K562 (cell line): ENCODE data around the gene CUL4B. TPM values are rescaled to one million over a fixed set of nuclear protein-coding genes. Genes with fewer than 3 reads are reported as not detected.

Source experiments
- FOXK1 ChIP-seq: sonication (generic); formaldehyde crosslinking; IDR thresholded peaks from 2 replicates; pipeline ENCODE4 v1.8.0; 2022; ENCODE audit warnings: missing genetic modification reagents, mild to moderate bottlenecking, borderline replicate concordance
- HNRNPLL ChIP-seq: fragments of 200-400 bp; formaldehyde crosslinking; IDR thresholded peaks from 2 replicates; pipeline ENCODE4 v1.6.1; 2017; ENCODE audit warnings: low read length, low read depth, mild to moderate bottlenecking; ENCODE audit not compliant: poor library complexity, severe bottlenecking
- JUND ChIP-seq, 2 experiments: IDR thresholded peaks; 2 replicates in 1 of 2; 3 replicates in 1 of 2; pipeline ENCODE4 v1.6.1; 2011; ENCODE audit warnings: borderline replicate concordance in 2 of 2, low read depth in 2 of 2, low read length in 2 of 2, improper control_type of control experiment in 1 of 2, missing biosample characterization in 1 of 2, missing genetic modification characterization in 1 of 2, missing genetic modification reagents in 1 of 2
- KDM5B ChIP-seq: fragments of 200-600 bp; sonication (generic); IDR thresholded peaks from 2 replicates; pipeline ENCODE4 v1.6.1; 2012; ENCODE audit warnings: low read depth, mild to moderate bottlenecking, moderate library complexity, low read length, control low read depth, inconsistent platforms; ENCODE audit not compliant: insufficient replicate concordance
- L3MBTL2 ChIP-seq: fragments of 450-650 bp; IDR thresholded peaks from 2 replicates; pipeline ENCODE4 v1.6.1; 2016; ENCODE audit warnings: mild to moderate bottlenecking, moderate library complexity
- RB1 ChIP-seq: fragments of 450-650 bp; IDR thresholded peaks from 2 replicates; pipeline ENCODE4 v1.6.1; 2017; ENCODE audit warnings: low read depth, mild to moderate bottlenecking
- RUNX1 ChIP-seq: sonication (generic); IDR thresholded peaks from 2 replicates; pipeline ENCODE4 v1.6.1; 2016; ENCODE audit warnings: antibody characterized with exemption, low read depth
- TBL1XR1 ChIP-seq, 2 experiments: IDR thresholded peaks; 2 replicates each; pipeline ENCODE4 v1.6.1; 2012; ENCODE audit warnings: improper control_type of control experiment in 2 of 2, low read length in 2 of 2, mild to moderate bottlenecking in 1 of 2
- ZKSCAN1 ChIP-seq: fragments of 150-350 bp; IDR thresholded peaks from 2 replicates; pipeline ENCODE4 v1.6.1; 2016; ENCODE audit warnings: low read depth, low read length
- ZNF224 ChIP-seq: sonication (generic); formaldehyde crosslinking; IDR thresholded peaks from 2 replicates; pipeline ENCODE4 v1.8.0; 2022; ENCODE audit warnings: mild to moderate bottlenecking, missing genetic modification reagents
- ZNF347 ChIP-seq: fragments of 450-650 bp; formaldehyde crosslinking; IDR thresholded peaks from 2 replicates; pipeline ENCODE4 v1.4.0; 2020; ENCODE audit warnings: low read depth, mild to moderate bottlenecking, moderate library complexity
- ZNF561 ChIP-seq: fragments of 450-650 bp; formaldehyde crosslinking; conservative IDR thresholded peaks from 2 replicates; pipeline ENCODE4 v1.4.0; 2020; ENCODE audit warnings: mild to moderate bottlenecking, moderate library complexity
- ZNF766 ChIP-seq: fragments of 200-800 bp; sonication (Bioruptor generic); conservative IDR thresholded peaks from 2 replicates; pipeline ENCODE4 v1.6.1; 2016; ENCODE audit warnings: missing genetic modification characterization, missing compliant biosample characterization
- polyA plus RNA-seq, 8 experiments: library from polyadenylated mRNA; depleted of rRNA in 4 of 8; stranded (reverse) in 5 of 8; unstranded in 3 of 8; fragments of >200 nt; fragmentation: Nextera tagmentation in 2 of 8; fragmentation: Illumina TruSeq in 1 of 8; extraction: Ambion mirVana in 2 of 8; extraction: Trizol in 1 of 8; gene quantifications; 2 replicates each; pipeline versions ENCODE4 v1.2.1 to v1.2.3, GENCODE V29; 2011 to 2014; ENCODE audit warnings: inconsistent platforms in 1 of 8, missing spikeins in 1 of 8
- total RNA-seq, 7 experiments: library from RNA; depleted of rRNA in 6 of 7; stranded (reverse); fragments of >200 nt in 6 of 7; fragmentation: Illumina TruSeq in 2 of 7; extraction: Trizol in 2 of 7; gene quantifications; 2 replicates each; pipeline versions ENCODE4 v1.2.1 to v1.2.3, GENCODE V29; 2011 to 2021; ENCODE audit warnings: low replicate concordance in 1 of 7
- TF ChIP-seq, protein P1 (sequence below): sonication (generic); formaldehyde crosslinking; IDR thresholded peaks from 2 replicates; pipeline ENCODE4 v1.8.0; 2022; ENCODE audit warnings: mild to moderate bottlenecking, missing genetic modification reagents
- TF ChIP-seq, protein P2 (sequence below): sonication (generic); formaldehyde crosslinking; IDR thresholded peaks from 2 replicates; pipeline ENCODE4 v1.8.1; 2023; ENCODE audit warnings: mild to moderate bottlenecking, missing genetic modification reagents
- TF ChIP-seq, protein P3 (sequence below): sonication (generic); formaldehyde crosslinking; IDR thresholded peaks from 2 replicates; pipeline ENCODE4 v1.9.0; 2022; ENCODE audit warnings: mild to moderate bottlenecking, missing genetic modification reagents
- TF ChIP-seq, protein P4 (sequence below), 2 experiments: fragments of 200-800 bp in 1 of 2; sonication (Bioruptor generic) in 1 of 2; sonication (generic) in 1 of 2; formaldehyde crosslinking in 1 of 2; IDR thresholded peaks in 1 of 2; conservative IDR thresholded peaks in 1 of 2; 2 replicates each; pipeline versions ENCODE4 v1.5.0 to v1.6.1; 2016 to 2020; ENCODE audit warnings: missing compliant biosample characterization in 1 of 2, missing genetic modification characterization in 1 of 2, missing genetic modification reagents in 1 of 2

CUL4B gene
- total and polyA plus RNA-seq, 9 of the 15 experiments (the other 6 are each of a cell fraction or from before 2014, with no cell fraction given), result 15.0 to 41.7 (median 37.5) TPM

DNA sequence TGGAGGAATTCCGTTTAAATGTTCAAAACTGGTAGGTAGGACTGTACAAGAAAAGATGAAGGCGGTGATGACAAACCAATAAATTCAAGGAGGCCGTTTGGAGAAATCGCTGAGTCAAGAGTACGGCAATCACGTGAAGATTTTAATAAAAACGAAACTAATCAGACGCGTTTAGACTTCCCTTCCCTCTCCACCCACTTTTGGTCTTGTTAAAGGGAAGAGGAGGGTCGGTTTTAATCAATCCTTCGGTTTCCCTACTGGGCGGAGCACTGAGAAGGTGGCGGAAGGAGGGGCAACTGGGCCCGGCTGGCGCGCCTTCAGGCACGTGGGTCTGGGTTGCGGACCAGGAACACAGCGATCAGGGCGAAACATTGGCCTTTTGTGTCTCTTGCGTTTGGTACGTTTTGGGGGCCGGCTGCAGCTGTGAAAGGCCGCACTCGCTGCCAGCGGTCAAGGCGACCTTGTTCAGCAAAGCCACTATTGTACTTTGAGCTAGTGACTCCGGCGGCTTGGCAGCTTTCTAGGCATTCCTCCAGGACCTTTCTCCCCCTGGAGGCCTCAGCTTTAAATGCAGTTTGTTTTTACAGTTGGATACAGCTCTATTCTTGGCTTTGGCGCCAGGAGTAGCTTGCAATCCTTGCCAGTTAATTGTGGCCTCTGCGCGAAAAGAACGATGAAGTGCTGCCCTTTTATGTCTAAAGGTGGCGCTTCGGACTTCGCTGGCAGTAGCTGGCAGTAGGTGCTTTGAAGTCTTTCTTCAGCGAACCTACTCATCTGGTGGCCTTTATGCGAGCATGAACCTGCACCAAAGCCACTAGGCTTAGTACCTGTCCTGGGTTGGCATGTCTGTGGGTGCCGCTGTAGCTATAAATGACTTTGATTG is 74.9 kb downstream of the CUL4B start (continued):
- TF ChIP-seq, protein P1, sequence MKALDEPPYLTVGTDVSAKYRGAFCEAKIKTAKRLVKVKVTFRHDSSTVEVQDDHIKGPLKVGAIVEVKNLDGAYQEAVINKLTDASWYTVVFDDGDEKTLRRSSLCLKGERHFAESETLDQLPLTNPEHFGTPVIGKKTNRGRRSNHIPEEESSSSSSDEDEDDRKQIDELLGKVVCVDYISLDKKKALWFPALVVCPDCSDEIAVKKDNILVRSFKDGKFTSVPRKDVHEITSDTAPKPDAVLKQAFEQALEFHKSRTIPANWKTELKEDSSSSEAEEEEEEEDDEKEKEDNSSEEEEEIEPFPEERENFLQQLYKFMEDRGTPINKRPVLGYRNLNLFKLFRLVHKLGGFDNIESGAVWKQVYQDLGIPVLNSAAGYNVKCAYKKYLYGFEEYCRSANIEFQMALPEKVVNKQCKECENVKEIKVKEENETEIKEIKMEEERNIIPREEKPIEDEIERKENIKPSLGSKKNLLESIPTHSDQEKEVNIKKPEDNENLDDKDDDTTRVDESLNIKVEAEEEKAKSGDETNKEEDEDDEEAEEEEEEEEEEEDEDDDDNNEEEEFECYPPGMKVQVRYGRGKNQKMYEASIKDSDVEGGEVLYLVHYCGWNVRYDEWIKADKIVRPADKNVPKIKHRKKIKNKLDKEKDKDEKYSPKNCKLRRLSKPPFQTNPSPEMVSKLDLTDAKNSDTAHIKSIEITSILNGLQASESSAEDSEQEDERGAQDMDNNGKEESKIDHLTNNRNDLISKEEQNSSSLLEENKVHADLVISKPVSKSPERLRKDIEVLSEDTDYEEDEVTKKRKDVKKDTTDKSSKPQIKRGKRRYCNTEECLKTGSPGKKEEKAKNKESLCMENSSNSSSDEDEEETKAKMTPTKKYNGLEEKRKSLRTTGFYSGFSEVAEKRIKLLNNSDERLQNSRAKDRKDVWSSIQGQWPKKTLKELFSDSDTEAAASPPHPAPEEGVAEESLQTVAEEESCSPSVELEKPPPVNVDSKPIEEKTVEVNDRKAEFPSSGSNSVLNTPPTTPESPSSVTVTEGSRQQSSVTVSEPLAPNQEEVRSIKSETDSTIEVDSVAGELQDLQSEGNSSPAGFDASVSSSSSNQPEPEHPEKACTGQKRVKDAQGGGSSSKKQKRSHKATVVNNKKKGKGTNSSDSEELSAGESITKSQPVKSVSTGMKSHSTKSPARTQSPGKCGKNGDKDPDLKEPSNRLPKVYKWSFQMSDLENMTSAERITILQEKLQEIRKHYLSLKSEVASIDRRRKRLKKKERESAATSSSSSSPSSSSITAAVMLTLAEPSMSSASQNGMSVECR (CRISPR knock-in tag), result no peak
- no peak for TF ChIP-seq TBL1XR1 (IDR thresholded peaks at IDR 0.05; ENCODE audit: low read length in 2 of 2)
- TF ChIP-seq ZNF224 (CRISPR knock-in tag), result no peak
- peak; percentile 67 for TF ChIP-seq HNRNPLL
- TF ChIP-seq FOXK1 (CRISPR knock-in tag), result no peak
- TF ChIP-seq, protein P2, sequence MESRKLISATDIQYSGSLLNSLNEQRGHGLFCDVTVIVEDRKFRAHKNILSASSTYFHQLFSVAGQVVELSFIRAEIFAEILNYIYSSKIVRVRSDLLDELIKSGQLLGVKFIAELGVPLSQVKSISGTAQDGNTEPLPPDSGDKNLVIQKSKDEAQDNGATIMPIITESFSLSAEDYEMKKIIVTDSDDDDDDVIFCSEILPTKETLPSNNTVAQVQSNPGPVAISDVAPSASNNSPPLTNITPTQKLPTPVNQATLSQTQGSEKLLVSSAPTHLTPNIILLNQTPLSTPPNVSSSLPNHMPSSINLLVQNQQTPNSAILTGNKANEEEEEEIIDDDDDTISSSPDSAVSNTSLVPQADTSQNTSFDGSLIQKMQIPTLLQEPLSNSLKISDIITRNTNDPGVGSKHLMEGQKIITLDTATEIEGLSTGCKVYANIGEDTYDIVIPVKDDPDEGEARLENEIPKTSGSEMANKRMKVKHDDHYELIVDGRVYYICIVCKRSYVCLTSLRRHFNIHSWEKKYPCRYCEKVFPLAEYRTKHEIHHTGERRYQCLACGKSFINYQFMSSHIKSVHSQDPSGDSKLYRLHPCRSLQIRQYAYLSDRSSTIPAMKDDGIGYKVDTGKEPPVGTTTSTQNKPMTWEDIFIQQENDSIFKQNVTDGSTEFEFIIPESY, result peak; percentile 42; the same call in 1 of the 2 replicates
- no peak for TF ChIP-seq ZNF347 (CRISPR knock-in tag)
- TF ChIP-seq JUND (IDR thresholded peaks at IDR 0.05; ENCODE audit: borderline replicate concordance, low read depth, low read length), result no peak
- no peak for TF ChIP-seq JUND (tag; IDR thresholded peaks at IDR 0.05; ENCODE audit: borderline replicate concordance, low read depth, low read length)
- peak; percentile 97 for TF ChIP-seq L3MBTL2
- TF ChIP-seq RUNX1, result no peak
- TF ChIP-seq KDM5B, result no peak
- TF ChIP-seq, protein P3, sequence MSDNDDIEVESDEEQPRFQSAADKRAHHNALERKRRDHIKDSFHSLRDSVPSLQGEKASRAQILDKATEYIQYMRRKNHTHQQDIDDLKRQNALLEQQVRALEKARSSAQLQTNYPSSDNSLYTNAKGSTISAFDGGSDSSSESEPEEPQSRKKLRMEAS, result peak; percentile 96
- no peak for TF ChIP-seq ZNF561 (CRISPR knock-in tag)
- TF ChIP-seq ZNF766 (CRISPR knock-in tag), result peak; percentile 63; the same call in 1 of the 2 replicates
- peak; percentile 21; the same call in 1 of the 2 replicates for TF ChIP-seq ZKSCAN1
- TF ChIP-seq, protein P4, sequence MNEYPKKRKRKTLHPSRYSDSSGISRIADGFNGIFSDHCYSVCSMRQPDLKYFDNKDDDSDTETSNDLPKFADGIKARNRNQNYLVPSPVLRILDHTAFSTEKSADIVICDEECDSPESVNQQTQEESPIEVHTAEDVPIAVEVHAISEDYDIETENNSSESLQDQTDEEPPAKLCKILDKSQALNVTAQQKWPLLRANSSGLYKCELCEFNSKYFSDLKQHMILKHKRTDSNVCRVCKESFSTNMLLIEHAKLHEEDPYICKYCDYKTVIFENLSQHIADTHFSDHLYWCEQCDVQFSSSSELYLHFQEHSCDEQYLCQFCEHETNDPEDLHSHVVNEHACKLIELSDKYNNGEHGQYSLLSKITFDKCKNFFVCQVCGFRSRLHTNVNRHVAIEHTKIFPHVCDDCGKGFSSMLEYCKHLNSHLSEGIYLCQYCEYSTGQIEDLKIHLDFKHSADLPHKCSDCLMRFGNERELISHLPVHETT (CRISPR knock-in tag; conservative IDR thresholded peaks at IDR 0.05 in 1 of 2, IDR thresholded peaks at IDR 0.05 in 1 of 2), result peak in 1 of 2 experiments; percentile 54; a peak in 1 of 4 replicates
- no peak; the same call in 1 of the 2 replicates for TF ChIP-seq RB1
